NOMO-1 treated with dmso at 0.1 percent for 144 hours (cell line): ENCODE measurements around the gene PTPDC1.

Experiments used
- DNase-seq: peaks from one replicate; lab custom pipeline; 2025; ENCODE audit not compliant: unreplicated experiment; lab: John Stamatoyannopoulos, UW

Gene PTPDC1

DNA sequence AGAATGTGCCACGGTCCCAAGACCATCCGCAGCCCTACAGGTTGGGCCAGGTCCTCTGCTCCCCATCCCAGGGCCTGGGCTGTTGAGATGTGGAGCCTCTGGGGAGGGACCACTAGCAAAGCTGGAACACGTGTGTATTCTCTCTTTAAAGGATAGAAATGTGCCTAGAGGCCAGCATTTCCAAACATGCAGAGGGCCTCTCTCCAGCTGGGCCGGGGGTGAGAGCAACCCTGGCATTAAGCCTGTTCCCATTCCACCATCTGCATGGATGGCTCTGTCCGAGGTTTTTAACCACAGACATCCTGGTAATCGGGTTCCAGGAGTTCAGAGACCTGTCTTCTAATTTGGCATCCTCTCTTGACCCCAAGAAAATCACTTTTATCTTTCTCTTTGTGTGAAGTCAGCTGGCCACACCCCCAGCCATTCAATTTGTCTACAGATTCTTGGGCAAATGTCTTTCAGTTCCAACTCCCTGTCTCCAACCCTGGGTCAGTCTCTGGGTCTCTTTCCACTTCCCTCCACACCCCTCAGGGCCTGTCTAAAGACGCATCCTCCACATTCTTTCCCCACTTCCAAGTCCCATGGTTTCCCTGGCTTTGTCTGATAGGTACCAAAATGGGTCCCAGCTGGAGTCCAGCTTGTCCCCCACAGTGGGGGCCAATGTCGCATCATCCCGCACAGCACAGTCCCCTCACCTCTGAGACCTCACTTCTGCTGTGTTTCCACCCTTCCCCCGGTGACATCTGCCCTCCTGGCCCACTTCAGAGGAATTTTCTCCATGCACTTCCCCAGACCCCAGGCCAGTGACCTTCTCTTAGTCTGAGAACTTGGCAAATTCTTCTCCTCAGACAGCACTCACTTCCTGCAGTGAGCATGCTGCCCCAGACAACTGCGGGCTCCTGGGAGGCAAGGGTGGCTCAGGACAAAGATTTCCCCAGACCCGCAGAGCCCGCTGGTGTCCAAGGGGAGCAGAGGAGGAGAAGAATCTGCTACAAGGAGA is 56.8 kb downstream of the PTPDC1 start:
- DNase-seq = no peak

GRCh38 chr9:94142353-94142752 is 58.1 kb downstream of the PTPDC1 start:
- DNase-seq = no peak

DNA sequence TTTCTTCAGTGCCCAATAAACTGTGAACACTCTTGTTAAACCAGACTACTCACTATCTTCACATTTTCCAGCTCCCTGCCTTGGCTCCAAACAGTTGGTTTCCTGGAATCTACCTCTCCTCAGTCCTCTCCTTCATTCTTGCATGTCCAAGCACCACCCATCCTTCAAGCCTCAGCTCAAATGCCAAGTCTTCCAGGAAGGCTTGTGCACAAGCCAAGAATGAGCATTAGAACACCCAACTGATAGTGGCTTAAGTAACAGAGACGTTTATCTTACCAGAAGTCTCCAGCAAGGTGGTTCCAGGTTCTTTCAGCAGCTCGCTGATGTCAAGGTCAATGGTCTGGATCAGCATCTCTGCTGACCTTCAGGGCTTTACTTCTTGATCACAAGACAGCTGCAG is 60.1 kb downstream of the PTPDC1 start:
- no peak for DNase-seq

DNA sequence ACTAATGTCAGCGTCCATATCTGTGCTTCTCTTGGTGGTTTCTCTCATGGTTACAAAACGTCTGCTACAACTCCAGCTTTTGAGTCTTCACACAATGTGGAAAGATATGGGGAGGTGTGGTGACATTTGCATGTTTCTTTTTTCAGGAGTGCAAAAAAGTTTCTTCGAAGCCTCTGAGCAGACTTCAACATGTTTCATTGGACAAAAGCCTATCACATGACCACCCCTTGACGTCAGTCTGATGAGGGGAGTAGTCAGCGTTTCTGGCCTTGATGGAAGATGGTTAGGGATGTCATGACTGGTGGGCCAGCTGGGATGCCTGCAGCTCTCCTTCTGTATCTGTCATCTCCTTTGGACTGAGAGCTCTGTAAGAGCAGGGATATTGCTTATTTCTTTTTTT is 61.4 kb downstream of the PTPDC1 start:
- no peak for DNase-seq

DNA sequence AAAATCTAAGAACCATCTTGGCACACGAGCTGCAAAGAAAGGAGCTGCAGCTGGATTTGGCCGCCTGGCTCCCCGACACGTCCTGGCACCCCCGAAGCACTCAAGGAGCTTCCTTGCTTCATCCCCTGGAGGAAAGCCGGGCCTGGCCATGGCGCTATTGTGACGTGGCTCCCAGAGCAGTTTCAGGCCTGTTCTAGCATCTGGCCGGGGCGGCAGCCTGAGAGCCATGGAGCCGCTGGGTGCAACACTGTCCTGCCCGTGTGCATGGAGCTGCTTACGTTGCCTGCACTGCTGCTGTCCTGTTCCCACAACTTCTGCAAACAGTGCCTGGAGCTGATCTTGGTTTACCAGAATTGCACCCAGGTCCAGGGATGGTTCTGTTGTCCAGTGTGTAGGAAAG is 63.5 kb downstream of the PTPDC1 start:
- DNase-seq = no peak

DNA sequence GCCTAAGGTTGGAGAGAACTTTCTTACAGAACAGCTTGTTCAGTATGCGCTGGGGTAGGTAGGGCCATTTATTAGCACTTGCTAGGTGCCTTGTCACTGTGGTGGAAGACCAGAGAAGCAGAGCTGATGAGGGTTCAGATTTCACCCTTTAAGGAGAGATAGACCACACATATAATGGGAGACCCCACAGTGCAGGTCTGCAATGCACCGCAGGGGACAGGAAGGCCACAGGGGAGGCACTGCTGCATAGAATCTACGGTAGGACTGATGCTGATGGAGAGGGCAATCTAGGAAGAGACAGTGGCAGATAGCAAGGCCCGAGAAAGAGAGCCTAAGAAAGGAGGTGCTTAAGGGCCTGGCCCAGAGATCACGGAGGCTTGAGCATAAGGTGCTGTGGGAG is 64.2 kb downstream of the PTPDC1 start:
- DNase-seq = no peak

- no peak for DNase-seq
Measured at GRCh38 chr9:94149696-94150095, 65.4 kb downstream of the PTPDC1 start.

DNA sequence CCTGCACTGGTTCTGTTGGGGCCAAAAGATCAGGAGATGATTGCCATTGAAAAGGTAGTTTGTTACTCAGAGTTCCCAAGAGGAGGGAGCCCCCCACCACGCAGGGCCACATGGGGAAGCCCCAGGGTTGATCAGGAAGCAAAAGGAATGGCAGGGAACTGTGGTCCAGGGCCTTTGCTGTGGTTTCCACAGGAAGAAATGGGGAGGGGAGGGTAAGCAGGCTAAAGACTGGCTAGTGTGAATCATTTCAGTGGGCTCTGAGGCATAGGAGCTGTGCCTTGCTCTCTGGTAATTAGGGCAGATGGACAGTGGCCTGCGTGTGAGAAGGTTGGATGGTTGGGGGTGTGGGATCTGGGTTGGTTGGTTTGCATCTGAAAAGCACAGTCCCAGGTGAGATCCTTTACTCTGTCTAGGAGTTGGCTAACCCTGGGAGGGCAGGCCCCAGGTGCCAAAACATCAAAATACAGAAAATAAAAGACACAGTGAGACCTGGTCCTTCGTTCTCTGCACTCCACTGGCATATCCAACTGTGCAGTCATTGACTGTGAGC is 66.1 kb downstream of the PTPDC1 start:
- DNase-seq = no peak

DNA sequence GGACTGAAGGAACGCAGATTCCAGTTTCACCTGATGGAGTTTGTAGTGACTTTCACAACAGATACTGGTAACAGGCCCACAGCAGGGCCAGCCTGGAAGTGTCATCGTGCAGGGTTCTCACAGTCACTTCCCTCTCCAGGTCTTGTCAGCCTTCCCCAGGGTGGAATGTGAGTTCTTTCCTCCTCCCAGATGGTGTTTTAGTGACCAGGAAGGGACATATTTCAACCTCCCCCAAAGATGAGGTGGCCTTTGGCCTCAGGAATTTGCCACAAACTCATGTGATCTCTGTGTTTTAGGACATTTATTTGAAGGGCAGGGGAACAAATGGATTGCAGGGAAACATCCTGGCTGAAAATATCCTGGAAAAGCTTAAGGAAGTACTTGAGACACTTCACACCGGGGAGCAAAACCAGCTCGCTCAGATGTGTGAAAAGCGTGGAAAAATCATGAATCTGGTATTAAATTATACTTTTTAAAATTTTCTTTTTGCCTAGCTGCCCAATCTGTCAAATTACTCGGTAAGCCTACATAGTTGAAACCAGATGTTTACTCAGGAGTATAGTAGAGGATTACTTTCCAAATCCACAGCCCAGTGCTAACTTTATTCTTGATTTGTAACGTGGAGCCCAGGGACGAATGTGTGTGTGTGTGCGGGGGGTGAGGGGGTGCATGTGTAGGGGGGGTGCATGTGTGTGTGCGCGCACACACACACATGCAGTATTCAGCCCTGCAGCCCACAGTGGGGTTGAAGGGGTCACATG is 66.8 kb downstream of the PTPDC1 start:
- no peak for DNase-seq

DNA sequence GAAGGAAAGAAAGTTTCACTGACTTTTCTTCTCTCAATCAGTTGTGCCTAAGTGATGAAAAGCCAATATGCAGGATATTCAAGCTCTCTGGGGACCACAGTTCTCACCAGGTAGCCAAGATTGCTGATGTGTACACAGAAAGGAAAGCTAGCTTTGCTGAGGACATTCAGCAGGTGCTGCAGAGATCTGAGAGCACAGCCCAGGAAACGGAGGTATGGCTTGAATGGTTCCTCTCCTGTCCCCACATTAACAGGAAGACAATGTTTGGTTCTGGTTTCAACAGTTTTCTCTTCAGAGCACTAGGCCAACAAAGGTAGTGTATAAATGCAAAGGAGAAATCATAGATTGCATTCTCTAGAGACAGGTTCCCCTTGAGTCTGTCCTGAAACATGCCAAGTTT is 69.6 kb downstream of the PTPDC1 start:
- DNase-seq = no peak

- no peak for DNase-seq
Measured at GRCh38 chr9:94156348-94157049, 72.2 kb downstream of the PTPDC1 start.

GRCh38 chr9:94157050-94157801 is 73.0 kb downstream of the PTPDC1 start:
- no peak for DNase-seq
